SK-N-SH treated with all-trans-retinoic acid at 6 μM for 48 hours (cell line): ENCODE measurements around the gene PLPPR2.

Experiments
- ARNTL ChIP-seq: fragments of 450-650 bp; formaldehyde crosslinking; IDR thresholded peaks from 2 replicates; pipeline ENCODE4 v1.5.0; 2020; ENCODE audit warnings: low read depth, mild to moderate bottlenecking, moderate library complexity, borderline replicate concordance
- ESRRG ChIP-seq: fragments of 250-450 bp; sonication (Bioruptor Pico); IDR thresholded peaks from 2 replicates; pipeline ENCODE4 v1.6.1; 2021; ENCODE audit warnings: mild to moderate bottlenecking
- GLIS3 ChIP-seq: fragments of 250-450 bp; sonication (Bioruptor Pico); IDR thresholded peaks from 2 replicates; pipeline ENCODE4 v1.5.0; 2020; ENCODE audit warnings: mild to moderate bottlenecking, moderate library complexity
- OSR1 ChIP-seq: fragments of 250-450 bp; sonication (Bioruptor Pico); IDR thresholded peaks from 2 replicates; pipeline ENCODE4 v1.8.0; 2022; ENCODE audit warnings: moderate library complexity, mild to moderate bottlenecking, inconsistent platforms
- PPARA ChIP-seq: fragments of 250-450 bp; sonication (Bioruptor Pico); IDR thresholded peaks from 2 replicates; pipeline ENCODE4 v1.5.0; 2020; ENCODE audit warnings: mild to moderate bottlenecking, borderline replicate concordance
- RARB ChIP-seq: fragments of 250-450 bp; sonication (Bioruptor Pico); IDR thresholded peaks from 2 replicates; pipeline ENCODE4 v1.8.0; 2021; ENCODE audit warnings: mild to moderate bottlenecking, moderate library complexity
- TCF4 ChIP-seq: fragments of 250-450 bp; sonication (Bioruptor Pico); IDR thresholded peaks from 2 replicates; pipeline ENCODE4 v1.8.0; 2021; ENCODE audit warnings: mild to moderate bottlenecking, moderate library complexity, borderline replicate concordance
- ZFP3 ChIP-seq: fragments of 250-450 bp; sonication (Bioruptor Pico); IDR thresholded peaks from 2 replicates; pipeline ENCODE4 v1.5.0; 2020; ENCODE audit warnings: mild to moderate bottlenecking, moderate library complexity
- ZFP30 ChIP-seq: fragments of 450-650 bp; formaldehyde crosslinking; IDR thresholded peaks from 2 replicates; pipeline ENCODE4 v1.5.0; 2022; ENCODE audit warnings: mild to moderate bottlenecking, moderate library complexity
- TF ChIP-seq, protein P1 (sequence below): fragments of 250-450 bp; sonication (Bioruptor Pico); IDR thresholded peaks from 2 replicates; pipeline ENCODE4 v1.5.1; 2021; ENCODE audit warnings: mild to moderate bottlenecking, moderate library complexity
- TF ChIP-seq, protein P2 (sequence below): fragments of 250-450 bp; sonication (Bioruptor Pico); IDR thresholded peaks from 2 replicates; pipeline ENCODE4 v1.8.0; 2020; ENCODE audit warnings: mild to moderate bottlenecking, moderate library complexity, borderline replicate concordance
- TF ChIP-seq, protein P3 (sequence below): fragments of 250-450 bp; sonication (Bioruptor Pico); IDR thresholded peaks from 2 replicates; pipeline ENCODE4 v1.8.0; 2021; ENCODE audit warnings: low read depth, mild to moderate bottlenecking, moderate library complexity, borderline replicate concordance
- TF ChIP-seq, protein P4 (sequence below): fragments of 250-450 bp; sonication (Bioruptor Pico); IDR thresholded peaks from 2 replicates; pipeline ENCODE4 v1.5.1; 2020; ENCODE audit warnings: low read depth, mild to moderate bottlenecking, moderate library complexity

DNA sequence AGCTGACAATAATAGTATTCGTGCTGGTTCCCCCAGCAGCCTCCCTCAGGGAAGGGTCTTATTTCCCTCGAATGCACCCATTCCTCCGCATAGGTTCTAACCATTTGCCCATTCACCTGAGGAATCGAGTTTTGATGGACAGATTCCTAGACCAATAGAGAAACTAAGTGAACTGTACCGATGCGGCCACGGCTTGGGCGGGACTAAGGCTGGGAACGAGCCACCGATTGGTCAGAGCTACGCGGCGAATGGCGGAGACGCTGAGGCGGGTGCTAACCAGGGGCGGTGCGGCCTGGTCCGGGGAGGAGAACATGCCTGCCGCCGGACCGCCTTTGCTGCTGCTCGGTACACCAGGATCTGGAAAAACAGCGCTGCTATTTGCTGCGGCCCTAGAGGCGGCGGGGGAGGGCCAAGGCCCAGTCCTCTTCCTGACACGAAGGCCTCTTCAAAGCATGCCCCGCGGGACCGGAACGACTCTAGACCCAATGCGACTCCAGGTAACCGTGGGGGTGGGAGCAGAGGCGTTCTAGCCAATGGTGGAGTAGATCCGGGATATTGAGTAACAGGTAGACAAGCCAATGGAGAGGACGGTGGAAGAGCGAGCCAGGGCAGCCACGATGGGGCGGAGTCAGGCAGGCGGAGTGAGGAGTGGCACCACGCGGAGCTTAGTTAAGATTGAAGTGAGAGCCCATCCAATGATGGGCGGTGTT, 19.4 kb downstream of the PLPPR2 start, which contains the start of gene SWSAP1:
- TF ChIP-seq PPARA (CRISPR knock-in tag) = no peak
- TF ChIP-seq RARB = no peak
- TF ChIP-seq TCF4 (CRISPR knock-in tag) = no peak
- no peak for TF ChIP-seq OSR1 (CRISPR knock-in tag)
- no peak for TF ChIP-seq ZFP3 (CRISPR knock-in tag)
- TF ChIP-seq, protein P1, sequence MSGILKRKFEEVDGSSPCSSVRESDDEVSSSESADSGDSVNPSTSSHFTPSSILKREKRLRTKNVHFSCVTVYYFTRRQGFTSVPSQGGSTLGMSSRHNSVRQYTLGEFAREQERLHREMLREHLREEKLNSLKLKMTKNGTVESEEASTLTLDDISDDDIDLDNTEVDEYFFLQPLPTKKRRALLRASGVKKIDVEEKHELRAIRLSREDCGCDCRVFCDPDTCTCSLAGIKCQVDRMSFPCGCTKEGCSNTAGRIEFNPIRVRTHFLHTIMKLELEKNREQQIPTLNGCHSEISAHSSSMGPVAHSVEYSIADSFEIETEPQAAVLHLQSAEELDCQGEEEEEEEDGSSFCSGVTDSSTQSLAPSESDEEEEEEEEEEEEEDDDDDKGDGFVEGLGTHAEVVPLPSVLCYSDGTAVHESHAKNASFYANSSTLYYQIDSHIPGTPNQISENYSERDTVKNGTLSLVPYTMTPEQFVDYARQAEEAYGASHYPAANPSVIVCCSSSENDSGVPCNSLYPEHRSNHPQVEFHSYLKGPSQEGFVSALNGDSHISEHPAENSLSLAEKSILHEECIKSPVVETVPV = no peak; the same call in 1 of the 2 replicates
- no peak for TF ChIP-seq ESRRG (CRISPR knock-in tag)
- TF ChIP-seq ZFP30 = no peak
- TF ChIP-seq, protein P2, sequence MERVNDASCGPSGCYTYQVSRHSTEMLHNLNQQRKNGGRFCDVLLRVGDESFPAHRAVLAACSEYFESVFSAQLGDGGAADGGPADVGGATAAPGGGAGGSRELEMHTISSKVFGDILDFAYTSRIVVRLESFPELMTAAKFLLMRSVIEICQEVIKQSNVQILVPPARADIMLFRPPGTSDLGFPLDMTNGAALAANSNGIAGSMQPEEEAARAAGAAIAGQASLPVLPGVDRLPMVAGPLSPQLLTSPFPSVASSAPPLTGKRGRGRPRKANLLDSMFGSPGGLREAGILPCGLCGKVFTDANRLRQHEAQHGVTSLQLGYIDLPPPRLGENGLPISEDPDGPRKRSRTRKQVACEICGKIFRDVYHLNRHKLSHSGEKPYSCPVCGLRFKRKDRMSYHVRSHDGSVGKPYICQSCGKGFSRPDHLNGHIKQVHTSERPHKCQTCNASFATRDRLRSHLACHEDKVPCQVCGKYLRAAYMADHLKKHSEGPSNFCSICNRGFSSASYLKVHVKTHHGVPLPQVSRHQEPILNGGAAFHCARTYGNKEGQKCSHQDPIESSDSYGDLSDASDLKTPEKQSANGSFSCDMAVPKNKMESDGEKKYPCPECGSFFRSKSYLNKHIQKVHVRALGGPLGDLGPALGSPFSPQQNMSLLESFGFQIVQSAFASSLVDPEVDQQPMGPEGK (CRISPR knock-in tag) = no peak
- TF ChIP-seq GLIS3 = no peak
- TF ChIP-seq ARNTL (CRISPR knock-in tag) = no peak
- TF ChIP-seq, protein P3, sequence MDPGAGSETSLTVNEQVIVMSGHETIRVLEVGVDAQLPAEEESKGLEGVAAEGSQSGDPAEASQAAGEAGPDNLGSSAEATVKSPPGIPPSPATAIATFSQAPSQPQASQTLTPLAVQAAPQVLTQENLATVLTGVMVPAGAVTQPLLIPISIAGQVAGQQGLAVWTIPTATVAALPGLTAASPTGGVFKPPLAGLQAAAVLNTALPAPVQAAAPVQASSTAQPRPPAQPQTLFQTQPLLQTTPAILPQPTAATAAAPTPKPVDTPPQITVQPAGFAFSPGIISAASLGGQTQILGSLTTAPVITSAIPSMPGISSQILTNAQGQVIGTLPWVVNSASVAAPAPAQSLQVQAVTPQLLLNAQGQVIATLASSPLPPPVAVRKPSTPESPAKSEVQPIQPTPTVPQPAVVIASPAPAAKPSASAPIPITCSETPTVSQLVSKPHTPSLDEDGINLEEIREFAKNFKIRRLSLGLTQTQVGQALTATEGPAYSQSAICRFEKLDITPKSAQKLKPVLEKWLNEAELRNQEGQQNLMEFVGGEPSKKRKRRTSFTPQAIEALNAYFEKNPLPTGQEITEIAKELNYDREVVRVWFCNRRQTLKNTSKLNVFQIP (CRISPR knock-in tag) = no peak
- TF ChIP-seq, protein P4, sequence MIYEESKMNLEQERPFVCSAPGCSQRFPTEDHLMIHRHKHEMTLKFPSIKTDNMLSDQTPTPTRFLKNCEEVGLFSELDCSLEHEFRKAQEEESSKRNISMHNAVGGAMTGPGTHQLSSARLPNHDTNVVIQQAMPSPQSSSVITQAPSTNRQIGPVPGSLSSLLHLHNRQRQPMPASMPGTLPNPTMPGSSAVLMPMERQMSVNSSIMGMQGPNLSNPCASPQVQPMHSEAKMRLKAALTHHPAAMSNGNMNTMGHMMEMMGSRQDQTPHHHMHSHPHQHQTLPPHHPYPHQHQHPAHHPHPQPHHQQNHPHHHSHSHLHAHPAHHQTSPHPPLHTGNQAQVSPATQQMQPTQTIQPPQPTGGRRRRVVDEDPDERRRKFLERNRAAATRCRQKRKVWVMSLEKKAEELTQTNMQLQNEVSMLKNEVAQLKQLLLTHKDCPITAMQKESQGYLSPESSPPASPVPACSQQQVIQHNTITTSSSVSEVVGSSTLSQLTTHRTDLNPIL = no peak
